ENCODE measurements around the gene PRDM15.

PRDM15 gene

DNA sequence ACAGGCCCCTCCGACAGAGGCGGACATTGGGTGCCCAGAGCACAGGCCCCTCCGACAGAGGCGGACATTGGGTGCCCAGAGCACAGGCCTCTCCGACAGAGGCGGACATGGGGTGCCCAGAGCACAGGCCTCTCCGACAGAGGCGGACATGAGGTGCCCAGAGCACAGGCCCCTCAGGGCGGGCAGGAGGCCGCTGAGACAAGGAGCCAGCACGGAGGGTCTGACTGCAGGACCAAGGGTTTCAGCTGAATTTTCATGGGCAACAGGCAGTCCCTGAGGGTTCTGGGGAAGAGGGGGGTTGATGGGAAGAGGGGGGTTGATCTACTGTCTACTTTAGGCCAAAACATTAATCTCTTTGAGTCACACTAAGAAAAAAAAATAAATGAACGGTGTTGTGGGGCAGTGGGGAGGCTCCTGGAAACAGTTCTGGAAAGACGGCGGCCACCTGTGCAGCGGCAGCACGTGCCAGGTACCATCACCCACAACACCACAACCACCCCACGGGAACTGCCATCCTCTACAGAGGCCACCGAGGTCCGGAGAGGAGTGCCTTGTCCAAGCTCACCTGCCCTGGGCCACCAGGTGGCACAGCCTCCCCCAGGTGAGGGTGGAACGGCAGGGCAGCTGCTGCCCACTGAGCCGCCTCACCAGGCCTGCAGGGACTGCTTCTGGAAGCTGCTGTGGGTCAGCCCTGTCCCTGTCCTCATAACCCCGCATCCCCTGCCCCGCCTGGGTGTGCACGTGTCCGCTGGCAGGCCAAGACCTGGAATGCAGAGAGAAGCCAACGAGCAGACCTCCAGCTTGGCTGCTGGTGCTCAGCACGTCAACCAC is 20.5 kb downstream of the PRDM15 start:
- H3K4me3 ChIP-seq (ENCODE audit: low read depth, low read length): no peak overlapping the region
- TF ChIP-seq, protein P1, sequence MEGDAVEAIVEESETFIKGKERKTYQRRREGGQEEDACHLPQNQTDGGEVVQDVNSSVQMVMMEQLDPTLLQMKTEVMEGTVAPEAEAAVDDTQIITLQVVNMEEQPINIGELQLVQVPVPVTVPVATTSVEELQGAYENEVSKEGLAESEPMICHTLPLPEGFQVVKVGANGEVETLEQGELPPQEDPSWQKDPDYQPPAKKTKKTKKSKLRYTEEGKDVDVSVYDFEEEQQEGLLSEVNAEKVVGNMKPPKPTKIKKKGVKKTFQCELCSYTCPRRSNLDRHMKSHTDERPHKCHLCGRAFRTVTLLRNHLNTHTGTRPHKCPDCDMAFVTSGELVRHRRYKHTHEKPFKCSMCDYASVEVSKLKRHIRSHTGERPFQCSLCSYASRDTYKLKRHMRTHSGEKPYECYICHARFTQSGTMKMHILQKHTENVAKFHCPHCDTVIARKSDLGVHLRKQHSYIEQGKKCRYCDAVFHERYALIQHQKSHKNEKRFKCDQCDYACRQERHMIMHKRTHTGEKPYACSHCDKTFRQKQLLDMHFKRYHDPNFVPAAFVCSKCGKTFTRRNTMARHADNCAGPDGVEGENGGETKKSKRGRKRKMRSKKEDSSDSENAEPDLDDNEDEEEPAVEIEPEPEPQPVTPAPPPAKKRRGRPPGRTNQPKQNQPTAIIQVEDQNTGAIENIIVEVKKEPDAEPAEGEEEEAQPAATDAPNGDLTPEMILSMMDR (conservative IDR thresholded peaks at IDR 0.05; ENCODE audit: low read depth, low read length): no peak
- DNase-seq (ENCODE audit: low read depth): no peak

DNA sequence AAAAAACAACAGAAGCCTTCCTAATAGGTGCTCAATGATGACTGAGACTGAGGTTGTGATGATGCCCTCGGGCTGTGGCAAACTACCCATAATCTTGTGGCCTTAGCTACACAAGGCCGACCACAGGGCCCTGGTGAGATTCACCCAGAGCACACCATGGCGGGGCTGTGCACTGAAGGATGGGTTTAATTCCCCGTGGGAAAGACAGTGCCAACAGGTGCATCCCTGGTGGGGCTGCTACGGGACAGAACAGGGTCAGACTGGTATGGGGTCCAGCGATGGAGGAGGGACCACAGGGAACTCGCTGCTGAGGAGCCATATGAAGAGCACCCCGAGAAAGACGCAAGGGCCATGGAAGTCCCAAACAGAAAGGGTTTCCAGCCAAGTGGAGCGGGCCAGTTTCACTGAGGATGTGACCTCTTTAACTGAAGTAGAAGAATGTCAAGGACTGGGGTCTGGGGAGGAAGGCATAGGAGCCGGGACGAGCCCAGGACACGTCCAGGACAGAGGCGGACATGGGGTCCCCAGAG is 21.3 kb downstream of the PRDM15 start:
- no peak for DNase-seq (ENCODE audit: low read depth)
- H3K4me3 ChIP-seq (ENCODE audit: low read depth, low read length): no peak overlapping the region
- TF ChIP-seq, protein P1 (conservative IDR thresholded peaks at IDR 0.05; ENCODE audit: low read depth, low read length): no peak

DNA sequence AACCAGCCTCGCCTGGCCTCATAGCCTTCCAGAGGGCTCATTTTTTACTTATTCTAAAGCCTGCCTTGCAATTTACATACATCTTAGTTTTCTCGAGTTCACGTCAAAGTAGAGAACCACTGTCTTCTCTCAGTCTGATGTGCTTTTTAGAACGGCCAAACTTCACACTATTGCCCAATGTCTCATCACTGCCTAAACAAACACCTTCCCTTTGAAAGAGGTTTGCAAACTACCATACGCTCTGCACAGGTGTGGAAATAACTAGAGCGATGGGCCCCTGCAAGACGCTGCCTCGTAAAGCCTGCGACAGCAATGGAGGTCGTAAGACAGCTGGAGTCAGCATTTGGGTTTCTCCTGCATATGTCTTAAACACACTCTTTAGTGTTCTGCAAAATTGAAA is 22.6 kb downstream of the PRDM15 start:
- TF ChIP-seq, protein P1 (conservative IDR thresholded peaks at IDR 0.05; ENCODE audit: low read depth, low read length): no peak
- DNase-seq (ENCODE audit: low read depth): no peak
- H3K4me3 ChIP-seq (ENCODE audit: low read depth, low read length): no peak overlapping the region

DNA sequence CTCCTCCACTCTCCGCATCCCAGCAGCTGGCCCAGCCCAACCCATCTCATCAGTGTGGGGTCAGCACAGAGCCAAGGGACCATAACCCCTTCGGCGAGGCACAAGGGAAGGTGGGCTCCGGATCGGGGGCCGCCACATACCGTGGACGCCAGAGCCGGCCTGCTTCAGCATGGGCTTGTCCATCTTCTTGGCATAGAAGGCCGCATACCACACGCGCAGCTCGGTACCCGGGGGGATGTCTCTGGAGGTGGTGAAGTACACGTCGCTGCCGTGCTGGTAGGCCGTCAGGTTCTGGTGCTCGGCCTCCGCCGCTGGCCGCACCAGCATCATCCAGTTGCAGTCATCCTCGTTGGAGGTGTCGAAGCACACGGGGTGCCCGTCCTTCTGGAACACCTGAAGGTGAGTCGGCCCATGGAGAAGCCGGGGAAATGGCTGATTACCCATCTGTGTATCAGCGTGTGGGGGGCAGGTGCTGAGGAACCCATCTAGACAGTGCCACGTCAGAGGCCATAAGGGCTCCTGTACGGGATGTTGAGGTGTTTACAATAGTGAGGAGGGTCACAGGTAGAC is 24.6 kb downstream of the PRDM15 start:
- H3K4me3 ChIP-seq (ENCODE audit: low read depth, low read length): no peak overlapping the region
- DNase-seq (ENCODE audit: low read depth): no peak
- TF ChIP-seq, protein P1 (conservative IDR thresholded peaks at IDR 0.05; ENCODE audit: low read depth, low read length): no peak

DNA sequence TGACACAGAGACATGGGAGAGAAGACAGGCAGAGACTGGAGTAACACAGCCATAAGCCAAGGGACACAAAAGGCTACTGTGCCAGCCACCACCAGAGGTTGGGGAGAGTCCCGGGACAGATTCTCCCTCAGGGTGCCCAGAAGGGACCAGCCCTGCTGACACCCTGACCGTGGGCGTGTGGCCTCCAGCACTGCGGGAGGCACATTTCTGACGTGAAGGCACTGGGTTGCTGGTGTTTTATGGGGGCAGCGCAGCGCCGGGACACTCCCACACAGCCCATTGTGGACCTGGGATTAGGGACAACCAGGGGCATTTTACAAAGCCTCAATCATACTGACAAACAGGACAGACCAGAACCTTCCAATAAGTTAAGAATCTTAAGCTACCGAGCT is 26.2 kb downstream of the PRDM15 start:
- TF ChIP-seq, protein P1 (conservative IDR thresholded peaks at IDR 0.05; ENCODE audit: low read depth, low read length): no peak
- no peak overlapping the region for H3K4me3 ChIP-seq (ENCODE audit: low read depth, low read length)
- DNase-seq (ENCODE audit: low read depth): no peak

DNA sequence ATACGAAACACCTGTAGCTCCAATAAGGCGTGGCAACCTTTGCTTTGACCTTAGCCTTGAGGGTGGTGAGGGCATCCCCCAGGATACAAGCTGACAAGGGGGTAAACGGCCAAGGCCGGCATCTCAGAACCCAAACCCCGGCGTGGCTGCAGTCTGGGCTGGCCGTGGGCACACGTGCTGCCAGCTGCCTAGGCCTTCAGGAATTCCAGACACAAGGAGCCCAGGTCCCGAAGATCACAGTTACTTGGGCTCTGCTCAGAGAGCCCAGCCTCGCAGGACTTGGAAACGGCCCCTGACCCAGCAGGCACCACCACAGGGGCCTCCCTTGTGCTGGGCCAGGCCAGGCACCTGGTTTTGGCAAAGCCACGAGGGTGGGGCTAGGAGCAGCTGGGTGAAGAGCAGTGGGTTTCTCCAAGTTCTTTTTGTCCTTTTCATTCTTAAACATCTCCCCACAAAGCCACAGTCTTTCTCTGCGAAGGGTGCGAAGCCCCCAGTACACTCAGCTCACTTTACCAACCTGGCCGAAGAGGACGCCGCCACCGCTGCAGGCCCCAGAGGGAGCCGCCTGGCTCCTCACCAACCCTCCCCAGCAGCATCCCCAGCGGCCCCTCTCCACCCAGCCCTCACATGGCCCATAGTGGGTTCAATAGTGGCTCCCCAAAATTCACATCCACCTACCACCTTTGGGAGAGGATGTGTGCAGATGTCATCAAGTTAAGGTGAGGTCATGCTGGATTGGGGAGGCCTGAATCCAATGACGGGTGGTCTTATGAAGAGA is 26.8 kb downstream of the PRDM15 start:
- no peak overlapping the region for H3K4me3 ChIP-seq (ENCODE audit: low read depth, low read length)
- DNase-seq (ENCODE audit: low read depth): no peak
- TF ChIP-seq, protein P1 (conservative IDR thresholded peaks at IDR 0.05; ENCODE audit: low read depth, low read length): no peak
